AG04450 (cell line): ENCODE data around the gene ING3. TPM values are rescaled to one million over a fixed set of nuclear protein-coding genes. Genes with fewer than 3 reads are reported as not detected.

Experiments
- CTCF ChIA-PET: fragments of 300-600, 350-600 bp; formaldehyde crosslinking; extraction: SDS; loops from one replicate; lab custom pipeline; 2022; ENCODE audit warnings: antibody characterized with exemption, inconsistent platforms; lab: Charles Lee
- POLR2A ChIA-PET: fragments of 350-600 bp; formaldehyde crosslinking; extraction: SDS; loops from one replicate; lab custom pipeline; 2021; ENCODE audit warnings: antibody characterized with exemption, inconsistent platforms; lab: Yijun Ruan, JAX
- DNase-seq: peaks from one replicate; pipeline ENCODE4 v3.0.0-alpha.2; 2011; ENCODE audit warnings: low read depth, low spot score
- H3K27ac ChIP-seq: one replicate; pipeline ENCODE4 v1.5.1; 2012; ENCODE audit warnings: low read depth, low read length, control low read depth
- H3K27me3 ChIP-seq: one replicate; pipeline ENCODE4 v1.6.0; 2012; ENCODE audit warnings: low read length; ENCODE audit not compliant: control insufficient read depth, insufficient read depth
- H3K4me3 ChIP-seq: 2 replicates; pipeline ENCODE4 v1.5.1; 2011; ENCODE audit warnings: mild to moderate bottlenecking, low read depth, low read length, control low read depth
- H3K9me3 ChIP-seq: 2 replicates; pipeline ENCODE4 v1.5.1; 2012; ENCODE audit warnings: low read length; ENCODE audit not compliant: control insufficient read depth, insufficient read depth
- polyA plus RNA-seq: library from polyadenylated mRNA; depleted of rRNA; stranded (reverse); fragments of >200 nt; gene quantifications from 2 replicates; pipeline ENCODE4 v1.2.3, GENCODE V29; 2011
- TF ChIP-seq, protein P1 (sequence below): IDR thresholded peaks from 2 replicates; pipeline ENCODE4 v1.5.1; 2011; ENCODE audit warnings: low read depth, low read length, control low read depth, inconsistent platforms

Gene ING3
- polyA plus RNA-seq, 1 experiment: 14.5 TPM

DNA sequence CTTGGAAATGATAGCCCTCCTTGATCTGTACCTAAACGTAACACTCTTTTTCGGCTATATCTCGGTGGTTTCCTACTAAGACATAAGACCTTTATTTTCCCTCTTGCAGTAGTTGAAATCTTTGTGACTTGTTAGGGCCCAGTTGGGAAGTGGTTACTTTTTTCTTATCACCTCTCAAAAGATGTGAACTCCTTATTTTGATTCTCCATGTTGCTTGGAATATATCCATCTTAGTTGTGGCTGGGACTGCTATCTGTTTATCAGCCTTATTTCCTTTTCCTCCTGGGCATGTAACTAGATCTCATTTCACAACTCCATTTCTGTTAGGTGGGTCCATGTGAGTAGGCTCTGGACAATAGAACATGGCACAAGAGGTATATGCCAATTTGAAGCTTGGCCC lies 33.8 kb downstream of the ING3 start:
- H3K9me3 ChIP-seq: no peaks in the 10 kb centered on the region
- POLR2A ChIA-PET: no interaction called here
- DNase-seq: no peak
- no peak overlapping the region for H3K27ac ChIP-seq
- H3K4me3 ChIP-seq: no peak overlapping the region
- no peaks in the 10 kb centered on the region for H3K27me3 ChIP-seq
- CTCF ChIA-PET: interaction anchor here (1.0 to 8.9 kb wide), 3 partner anchors 18 to 124 kb away, joined by 3 to 178 read pairs (median 10); no protein-coding TSS in a partner anchor
- TF ChIP-seq, protein P1, sequence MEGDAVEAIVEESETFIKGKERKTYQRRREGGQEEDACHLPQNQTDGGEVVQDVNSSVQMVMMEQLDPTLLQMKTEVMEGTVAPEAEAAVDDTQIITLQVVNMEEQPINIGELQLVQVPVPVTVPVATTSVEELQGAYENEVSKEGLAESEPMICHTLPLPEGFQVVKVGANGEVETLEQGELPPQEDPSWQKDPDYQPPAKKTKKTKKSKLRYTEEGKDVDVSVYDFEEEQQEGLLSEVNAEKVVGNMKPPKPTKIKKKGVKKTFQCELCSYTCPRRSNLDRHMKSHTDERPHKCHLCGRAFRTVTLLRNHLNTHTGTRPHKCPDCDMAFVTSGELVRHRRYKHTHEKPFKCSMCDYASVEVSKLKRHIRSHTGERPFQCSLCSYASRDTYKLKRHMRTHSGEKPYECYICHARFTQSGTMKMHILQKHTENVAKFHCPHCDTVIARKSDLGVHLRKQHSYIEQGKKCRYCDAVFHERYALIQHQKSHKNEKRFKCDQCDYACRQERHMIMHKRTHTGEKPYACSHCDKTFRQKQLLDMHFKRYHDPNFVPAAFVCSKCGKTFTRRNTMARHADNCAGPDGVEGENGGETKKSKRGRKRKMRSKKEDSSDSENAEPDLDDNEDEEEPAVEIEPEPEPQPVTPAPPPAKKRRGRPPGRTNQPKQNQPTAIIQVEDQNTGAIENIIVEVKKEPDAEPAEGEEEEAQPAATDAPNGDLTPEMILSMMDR: no peak

DNA sequence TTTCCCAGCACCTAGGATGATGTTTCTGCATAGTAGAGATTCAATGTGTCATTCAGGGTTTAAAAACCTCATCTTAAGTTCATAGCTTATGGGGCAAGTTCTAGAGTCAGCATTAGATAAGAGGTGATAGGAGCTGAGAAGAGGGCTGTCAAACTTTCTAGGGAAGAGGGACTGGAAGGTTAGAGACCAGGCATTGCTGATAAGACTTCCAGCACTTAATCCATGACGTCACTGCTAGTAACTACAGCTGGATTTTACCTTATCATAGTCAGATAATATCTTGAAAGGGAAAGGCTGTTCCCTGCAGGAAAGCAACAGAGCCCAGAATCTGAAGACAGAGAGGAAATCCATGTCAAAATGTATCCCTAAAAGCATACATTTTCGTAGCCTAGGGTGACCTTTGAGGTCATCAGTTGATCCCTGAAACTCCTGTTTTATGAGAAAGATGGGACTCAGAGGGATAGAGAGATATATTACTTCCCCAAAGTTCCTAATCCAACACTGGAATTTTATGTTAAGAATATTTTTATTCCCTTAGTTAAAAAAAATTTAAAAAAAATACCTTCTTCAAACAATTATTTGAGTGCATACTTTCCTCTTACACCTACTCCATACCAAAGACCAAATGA lies 34.7 kb downstream of the ING3 start:
- no peak overlapping the region for H3K4me3 ChIP-seq
- no peak overlapping the region for H3K27ac ChIP-seq
- CTCF ChIA-PET: interaction anchor here (1.0 to 8.9 kb wide), 6 partner anchors 17 to 179 kb away, joined by 3 to 178 read pairs (median 8); no protein-coding TSS in a partner anchor
- no peaks in the 10 kb centered on the region for H3K9me3 ChIP-seq
- H3K27me3 ChIP-seq: no peaks in the 10 kb centered on the region
- TF ChIP-seq, protein P1: no peak
- no peak for DNase-seq
- POLR2A ChIA-PET: interaction anchor here (0.5 kb wide), 1 partner anchor 35 kb away, joined by 3 read pairs; the partner anchor contains the start of gene ING3

DNA sequence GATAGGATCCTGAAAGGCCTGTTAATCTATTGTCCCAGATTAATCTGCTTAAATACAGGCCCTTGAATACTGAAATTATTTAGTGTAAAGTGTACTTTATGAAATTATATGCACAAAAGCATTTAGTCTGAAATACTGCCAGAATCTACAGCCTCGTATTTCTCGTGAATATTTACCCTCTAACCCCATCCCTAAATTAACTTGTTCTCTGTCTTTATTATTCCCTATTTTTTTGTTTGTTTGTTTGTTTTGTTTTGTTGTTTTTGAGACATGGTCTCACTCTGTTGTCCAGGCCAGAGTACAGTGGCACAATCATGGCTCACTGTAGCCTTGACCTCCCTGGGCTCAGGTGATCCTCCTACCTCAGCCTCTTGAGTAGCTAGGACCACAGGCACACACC lies 35.3 kb downstream of the ING3 start:
- POLR2A ChIA-PET: interaction anchor here (0.5 kb wide), 1 partner anchor 35 kb away, joined by 3 read pairs; the partner anchor contains the start of gene ING3
- no peak overlapping the region for H3K4me3 ChIP-seq
- DNase-seq: no peak
- H3K27me3 ChIP-seq: no peaks in the 10 kb centered on the region
- CTCF ChIA-PET: interaction anchor here (0.9 to 8.9 kb wide), 13 partner anchors 9 to 180 kb away, joined by 3 to 178 read pairs (median 9); no protein-coding TSS in a partner anchor
- H3K9me3 ChIP-seq: no peaks in the 10 kb centered on the region
- TF ChIP-seq, protein P1: no peak
- H3K27ac ChIP-seq: no peak overlapping the region

DNA sequence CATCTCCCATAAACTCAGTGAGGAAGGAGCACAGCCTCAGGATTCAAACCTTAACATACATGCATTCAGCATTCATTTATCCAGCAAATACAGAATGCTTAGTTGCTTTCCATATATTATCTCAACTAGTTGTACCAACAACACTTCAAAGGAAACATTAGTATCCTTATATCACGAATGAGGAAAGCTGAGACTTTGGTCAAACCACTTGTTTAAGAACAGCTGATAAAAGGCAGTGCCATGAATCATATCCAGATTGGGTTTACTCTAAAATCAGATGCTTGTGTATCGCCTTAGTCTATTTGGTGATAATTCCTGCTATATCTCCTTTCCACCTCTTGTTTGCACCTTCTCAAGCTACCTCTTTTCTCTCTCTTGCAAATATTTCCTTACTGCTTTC lies 36.1 kb downstream of the ING3 start:
- TF ChIP-seq, protein P1: 0 out of 2 replicates have a peak, but pooled peaks have one; percentile 2
- H3K4me3 ChIP-seq: no peak overlapping the region
- H3K27ac ChIP-seq: no peak overlapping the region
- no peaks in the 10 kb centered on the region for H3K9me3 ChIP-seq
- no peak for DNase-seq
- no peaks in the 10 kb centered on the region for H3K27me3 ChIP-seq
- POLR2A ChIA-PET: interaction anchor here (5.4 kb wide), 1 partner anchor 96 kb away, joined by 62 read pairs; no protein-coding TSS in a partner anchor
- CTCF ChIA-PET: interaction anchor here (0.7 to 8.9 kb wide), 33 partner anchors 8 to 562 kb away, joined by 3 to 178 read pairs (median 6); no protein-coding TSS in a partner anchor

DNA sequence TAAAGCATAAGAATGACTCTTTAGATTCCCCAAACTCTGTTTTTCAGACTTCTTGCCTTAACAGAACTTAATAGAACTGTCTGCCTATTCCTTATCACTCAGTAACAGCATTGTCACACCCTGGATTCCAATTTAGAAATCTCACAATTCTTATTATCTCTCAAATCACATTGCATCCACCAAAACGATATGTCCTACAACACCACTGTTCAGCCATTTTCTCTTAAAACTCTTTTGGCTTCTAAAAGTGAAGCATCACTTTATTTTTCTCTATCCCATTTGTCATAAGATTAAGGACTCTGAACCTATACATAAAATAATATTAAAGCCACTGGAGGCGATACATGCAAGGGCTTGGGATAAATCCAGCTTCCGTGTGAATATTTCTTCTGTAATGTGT lies 36.7 kb downstream of the ING3 start:
- CTCF ChIA-PET: interaction anchor here (0.6 to 8.9 kb wide), 45 partner anchors 9 to 561 kb away, joined by 3 to 178 read pairs (median 5); partner anchors contain the start of gene ING3
- H3K9me3 ChIP-seq: no peaks in the 10 kb centered on the region
- POLR2A ChIA-PET: interaction anchor here (1.5 to 5.4 kb wide), 2 partner anchors 89 to 96 kb away, joined by 4 to 62 read pairs; no protein-coding TSS in a partner anchor
- no peak overlapping the region for H3K4me3 ChIP-seq
- DNase-seq: no peak
- TF ChIP-seq, protein P1: no peak
- no peak overlapping the region for H3K27ac ChIP-seq
- no peaks in the 10 kb centered on the region for H3K27me3 ChIP-seq
